Stimulated activated naive CD8-positive, alpha-beta T cell treated with anti-CD3 and anti-CD28 coated beads, Interleukin-15, Interleukin-2, amounts not matched to agents 100 U/mL and 50 U/mL, for 24 hours (primary cell): ENCODE measurements around the gene NBPF20.
A peak's percentile ranks its signal among the peaks of the same experiment; 100 is the strongest.
"Not testable (repeated sequence)": the region's sequence is repeated elsewhere in the genome, so short reads cannot be mapped to it uniquely, and the experiment has no call there.

Source experiments
- ATAC-seq: fragments of 150-1000 bp; cut with Tn5 transposase; one replicate; pipeline ENCODE4 v1.10.0; 2021
- DNase-seq: peaks from one replicate; pipeline ENCODE4 v3.0.0; 2021

The NBPF20 gene

DNA sequence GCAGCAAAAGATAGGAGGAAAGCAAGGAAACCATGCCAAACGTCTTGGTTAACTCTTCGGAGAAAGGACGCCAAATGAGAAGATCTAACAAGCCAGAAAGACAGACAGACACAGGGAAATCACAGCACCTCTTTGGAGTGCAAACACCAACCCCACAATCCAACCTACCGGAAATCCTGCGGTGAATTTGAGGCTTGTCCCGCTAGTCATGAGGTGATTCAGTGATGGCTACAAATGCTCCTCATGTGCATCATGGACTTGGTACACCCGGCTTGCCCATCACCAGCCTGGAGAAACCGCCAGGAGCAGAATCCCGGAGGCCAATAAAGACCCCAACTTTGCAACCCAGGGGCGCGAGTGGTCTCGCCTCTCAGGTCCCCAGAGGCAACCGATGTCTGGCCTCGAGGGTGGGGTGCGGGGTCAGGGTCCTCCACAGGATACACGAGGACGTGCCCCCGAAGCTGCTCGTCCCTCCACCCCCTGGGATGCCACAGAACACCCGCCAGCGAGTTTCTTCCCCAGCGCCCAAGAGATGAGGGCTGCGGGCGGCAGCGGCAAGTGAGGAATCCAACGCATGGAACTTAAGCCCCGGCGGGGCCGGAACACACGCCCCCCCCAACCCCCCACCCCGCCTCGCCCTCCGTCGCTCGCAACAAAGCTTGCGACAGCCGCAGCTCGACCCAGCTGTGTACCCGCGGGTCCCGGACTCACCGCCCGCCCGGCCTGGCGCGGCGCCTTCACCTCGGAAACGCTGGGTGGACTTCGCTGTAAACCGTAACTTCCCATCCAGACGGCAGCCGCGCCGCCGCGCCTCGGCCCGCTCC is 579 bp downstream of the NBPF20 start:
- DNase-seq = peak; percentile 56
- peak; percentile 79 for ATAC-seq

DNA sequence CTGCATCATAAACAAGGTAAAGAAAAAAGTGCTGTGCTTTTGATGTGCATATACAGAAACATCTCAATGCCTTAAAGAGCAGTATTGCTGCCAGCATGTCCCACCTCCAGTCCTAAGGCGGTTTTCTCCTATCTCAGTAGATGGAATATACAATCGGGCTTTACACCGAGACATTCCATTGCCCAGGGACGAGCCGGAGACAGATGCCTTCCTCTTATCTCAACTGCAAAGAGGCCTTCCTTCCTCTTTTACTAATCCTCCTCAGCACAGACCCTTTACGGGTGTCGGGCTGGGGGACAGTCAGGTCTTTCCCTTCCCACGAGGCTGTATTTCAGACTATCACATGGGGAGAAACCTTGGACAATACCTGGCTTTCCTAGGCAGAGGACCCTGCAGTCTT is 10.3 kb downstream of the NBPF20 start:
- not testable (repeated sequence) for DNase-seq, ATAC-seq

DNA sequence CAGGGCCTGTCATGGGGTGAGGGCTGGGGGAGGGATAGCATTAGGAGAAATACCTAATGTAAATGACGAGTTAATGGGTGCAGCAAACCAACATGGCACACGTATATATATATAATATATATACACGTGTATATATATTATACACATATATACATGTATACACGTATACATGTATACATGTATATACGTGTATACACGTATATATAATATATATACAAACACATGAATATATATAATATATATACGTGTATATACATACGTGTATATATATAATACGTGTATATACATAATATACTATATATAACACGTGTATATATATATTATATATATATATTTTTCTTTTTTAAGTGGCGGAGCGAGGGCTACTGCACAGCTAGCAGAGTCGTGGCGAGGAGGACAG is 18.1 kb downstream of the NBPF20 start:
- not testable (repeated sequence) for DNase-seq, ATAC-seq

DNA sequence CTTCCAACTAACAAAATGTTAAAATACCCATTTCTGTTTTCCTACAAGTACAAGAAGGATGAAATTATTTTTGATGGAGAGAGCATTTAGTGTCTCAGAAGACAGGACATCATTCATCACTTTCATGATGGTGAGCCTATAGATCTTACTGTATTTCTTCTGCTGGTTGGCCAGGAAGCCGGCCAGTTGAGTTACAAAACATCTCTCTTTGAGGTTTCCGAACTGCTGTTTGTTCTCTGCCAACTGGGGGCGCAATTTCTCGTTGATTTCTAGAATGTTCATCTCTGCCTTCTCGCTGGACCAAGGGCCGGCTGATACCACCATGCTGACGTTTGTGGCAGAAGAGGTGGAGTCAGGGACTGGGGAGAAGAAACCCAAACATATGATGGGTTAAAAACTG is 20.5 kb downstream of the NBPF20 start:
- not testable (repeated sequence) for DNase-seq, ATAC-seq

DNA sequence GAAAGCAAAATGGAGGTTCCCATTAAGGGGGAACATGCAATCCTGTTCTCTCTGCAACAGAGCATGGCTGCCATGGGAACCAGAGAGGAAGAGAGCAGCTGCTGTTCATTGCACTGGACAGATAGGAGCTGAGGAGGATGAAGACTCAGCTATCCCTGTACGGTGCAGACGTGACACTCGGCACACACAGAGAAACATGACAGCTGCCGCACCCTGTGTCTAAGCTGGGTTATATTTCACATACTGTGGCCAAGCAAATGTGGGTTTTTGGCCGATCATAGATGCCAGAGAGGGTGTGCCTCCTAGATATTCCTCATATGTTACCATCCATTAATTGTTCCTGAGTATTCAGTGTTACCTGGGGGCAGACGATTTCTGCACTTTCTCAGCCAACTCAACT is 24.7 kb downstream of the NBPF20 start:
- ATAC-seq, DNase-seq: not testable (repeated sequence)
